HepG2 (cell line): ENCODE measurements around the gene ADPRHL1. TPM values are rescaled to one million over a fixed set of nuclear protein-coding genes. Genes with fewer than 3 reads are reported as not detected.

Experiments used
- ATAC-seq: fragments of 200-7000 bp; cut with Tn5 transposase; 3 replicates; pipeline ENCODE4 v1.9.1; 2020; ENCODE audit warnings: mild to moderate bottlenecking, moderate library complexity
- BruUV-seq: library from RNA; stranded (reverse); fragments of 400-500 nt; replicated peaks from 2 replicates; lab custom pipeline; 2021; lab: Mats Ljungman, UMichigan
- CTCF ChIA-PET: fragments of 300-600 bp; formaldehyde crosslinking; extraction: SDS; loops from one replicate; lab custom pipeline; 2021; ENCODE audit warnings: low total read pairs, inconsistent platforms, low intra/inter-chr PET ratio; lab: Yijun Ruan, JAX
- POLR2A ChIA-PET: fragments of 350-600 bp; sonication (Branson Sonifier 250); formaldehyde crosslinking; loops from one replicate; lab custom pipeline; 2020; ENCODE audit warnings: antibody characterized with exemption, inconsistent platforms; lab: Yijun Ruan, JAX
- DNase-seq: peaks from one replicate; pipeline ENCODE4 v3.0.0-alpha.2; 2015; ENCODE audit warnings: low spot score
- FAIRE-seq: peaks from 3 replicates; lab custom pipeline; 2011; peaks lifted over from hg19 to GRCh38; lab: Jason Lieb, UNC
- H2AFZ ChIP-seq: one replicate; pipeline ENCODE4 v1.6.1; 2011; ENCODE audit warnings: low read length, inconsistent platforms
- H3K27ac ChIP-seq: fragments of 300-600 bp; 3 replicates; pipeline ENCODE4 v1.8.0; 2011; ENCODE audit warnings: mixed run types, mild to moderate bottlenecking, mixed read lengths, low read length, inconsistent platforms; ENCODE audit not compliant: insufficient read depth; ENCODE audit errors: extremely low read length
- H3K27me3 ChIP-seq, 2 experiments: fragments of 200-600 bp in 1 of 2; 2 replicates in 1 of 2; 3 replicates in 1 of 2; pipeline versions ENCODE4 v1.6.0 to v1.8.0; 2011; ENCODE audit warnings: low read length in 2 of 2, mild to moderate bottlenecking in 2 of 2, moderate library complexity in 2 of 2, inconsistent platforms in 1 of 2; ENCODE audit not compliant: insufficient read depth in 2 of 2, control insufficient read depth in 1 of 2
- H3K36me3 ChIP-seq, 2 experiments: fragments of 200-600 bp in 1 of 2; replicated peaks in 1 of 2; 2 replicates in 1 of 2; 3 replicates in 1 of 2; pipeline versions ENCODE4 v1.5.1 to v1.8.0; 2011; ENCODE audit warnings: low read length in 2 of 2, inconsistent platforms in 1 of 2; ENCODE audit not compliant: insufficient read depth in 2 of 2, control insufficient read depth in 1 of 2
- H3K4me1 ChIP-seq: 2 replicates; pipeline ENCODE4 v1.5.1; 2012; ENCODE audit warnings: low read length, inconsistent platforms; ENCODE audit not compliant: insufficient read depth
- H3K4me2 ChIP-seq: 2 replicates; pipeline ENCODE4 v1.6.0; 2011; ENCODE audit warnings: low read depth, low read length, inconsistent platforms
- H3K4me3 ChIP-seq, 3 experiments: fragments of 200-600 bp in 1 of 3; sonication (generic), shearing (Covaris generic) in 1 of 3; replicated peaks in 1 of 3; 2 replicates each; pipeline ENCODE4 v1.5.1; 2011 to 2016; ENCODE audit warnings: low read length in 3 of 3, inconsistent platforms in 2 of 3, low read depth in 2 of 3, mild to moderate bottlenecking in 2 of 3, control low read depth in 1 of 3, mixed read lengths in 1 of 3; ENCODE audit not compliant: insufficient read depth in 1 of 3
- H3K79me2 ChIP-seq: one replicate; pipeline ENCODE4 v1.6.1; 2011; ENCODE audit warnings: low read length, inconsistent platforms; ENCODE audit not compliant: insufficient read depth
- H3K9ac ChIP-seq: 2 replicates; pipeline ENCODE4 v1.6.0; 2011; ENCODE audit warnings: mild to moderate bottlenecking, low read depth, low read length, inconsistent platforms; ENCODE audit not compliant: insufficient read depth
- H3K9me3 ChIP-seq: 2 replicates; pipeline ENCODE4 v1.5.1; 2012; ENCODE audit warnings: mild to moderate bottlenecking, low read length
- H4K20me1 ChIP-seq: 2 replicates; pipeline ENCODE4 v1.6.0; 2011; ENCODE audit warnings: inconsistent platforms, mild to moderate bottlenecking, low read length, moderate library complexity; ENCODE audit not compliant: insufficient read depth
- ASH2L ChIP-seq: fragments of 300-600, 200-600 bp; sonication (generic); IDR thresholded peaks from 2 replicates; pipeline ENCODE4 v1.7.0; 2017; ENCODE audit warnings: low read depth, mild to moderate bottlenecking, moderate library complexity, mixed read lengths, low read length; ENCODE audit not compliant: insufficient read length
- BATF2 ChIP-seq: sonication (generic); formaldehyde crosslinking; IDR thresholded peaks from 2 replicates; pipeline ENCODE4 v1.8.0; 2022; ENCODE audit warnings: mild to moderate bottlenecking, missing genetic modification reagents, moderate library complexity
- E2F5 ChIP-seq: sonication (generic); formaldehyde crosslinking; conservative IDR thresholded peaks from 2 replicates; pipeline ENCODE4 v1.4.0; 2020; ENCODE audit warnings: missing genetic modification reagents
- GTF3A ChIP-seq: sonication (generic); formaldehyde crosslinking; conservative IDR thresholded peaks from 2 replicates; pipeline ENCODE4 v1.4.0; 2020; ENCODE audit warnings: mild to moderate bottlenecking, missing genetic modification reagents
- MXI1 ChIP-seq: IDR thresholded peaks from 3 replicates; pipeline ENCODE4 v1.6.1; 2012; ENCODE audit warnings: low read depth, low read length, inconsistent platforms, borderline replicate concordance
- SMARCC2 ChIP-seq: fragments of 450-650 bp; IDR thresholded peaks from 2 replicates; pipeline ENCODE4 v1.6.1; 2017; ENCODE audit warnings: antibody characterized with exemption, mild to moderate bottlenecking
- ZNF646 ChIP-seq: sonication (generic); formaldehyde crosslinking; IDR thresholded peaks from 2 replicates; pipeline ENCODE4 v1.9.0; 2021; ENCODE audit warnings: mild to moderate bottlenecking, missing genetic modification reagents
- WGBS: methylation state at CpG from one replicate; pipeline ENCODE4 v1.1.6; 2017; ENCODE audit warnings: low lambda C conversion rate; 5-methylcytosine and 5-hydroxymethylcytosine counted together
- in situ Hi-C: cut with HindIII; loops from 2 replicates; pipeline ENCODE4 v1.10.0; 2017; ENCODE audit warnings: low pct_unique_long_range_greater_than_20kb; ENCODE audit not compliant: extremely low pct_ligation_motif_present
- intact Hi-C: fragments of 100-400 bp; cut with micrococcal nuclease; formaldehyde crosslinking; loops from one replicate; pipeline ENCODE4 v1.10.0; 2022; ENCODE audit not compliant: unreplicated experiment
- polyA plus RNA-seq, 8 experiments: library from polyadenylated mRNA; depleted of rRNA in 3 of 8; stranded (reverse) in 7 of 8; unstranded in 1 of 8; fragments of >200 nt; fragmentation: Illumina TruSeq in 4 of 8; extraction: Trizol in 4 of 8; gene quantifications; 2 replicates each; pipeline versions ENCODE4 v1.2.1 to v1.2.3, GENCODE V29; 2011 to 2016; ENCODE audit warnings: low read depth in 4 of 8, missing spikeins in 1 of 8, mixed read lengths in 1 of 8; ENCODE audit not compliant: insufficient read depth in 1 of 8
- total RNA-seq, 5 experiments: library from RNA; depleted of rRNA; stranded (reverse); fragments of >200 nt; fragmentation: Illumina TruSeq; extraction: Trizol; gene quantifications; 2 replicates each; pipeline ENCODE4 v1.2.3, GENCODE V29; 2016; ENCODE audit warnings: low read depth in 1 of 5
- TF ChIP-seq, protein P1 (sequence below), 2 experiments: sonication (generic) in 1 of 2; formaldehyde crosslinking in 1 of 2; IDR thresholded peaks; 2 replicates each; pipeline versions ENCODE4 v1.4.0 to v1.6.1; 2016 to 2020; ENCODE audit warnings: borderline replicate concordance in 1 of 2, low read depth in 1 of 2, mild to moderate bottlenecking in 1 of 2, missing genetic modification reagents in 1 of 2
- TF ChIP-seq, protein P2 (sequence below): sonication (generic); formaldehyde crosslinking; IDR thresholded peaks from 2 replicates; pipeline ENCODE4 v1.8.0; 2022; ENCODE audit warnings: mild to moderate bottlenecking, missing genetic modification reagents

Gene ADPRHL1
- total and polyA plus RNA-seq, 2 of the 13 experiments (the other 11 are each of a cell fraction or from before 2014, with no cell fraction given), result 0.34 to 0.40 TPM

DNA sequence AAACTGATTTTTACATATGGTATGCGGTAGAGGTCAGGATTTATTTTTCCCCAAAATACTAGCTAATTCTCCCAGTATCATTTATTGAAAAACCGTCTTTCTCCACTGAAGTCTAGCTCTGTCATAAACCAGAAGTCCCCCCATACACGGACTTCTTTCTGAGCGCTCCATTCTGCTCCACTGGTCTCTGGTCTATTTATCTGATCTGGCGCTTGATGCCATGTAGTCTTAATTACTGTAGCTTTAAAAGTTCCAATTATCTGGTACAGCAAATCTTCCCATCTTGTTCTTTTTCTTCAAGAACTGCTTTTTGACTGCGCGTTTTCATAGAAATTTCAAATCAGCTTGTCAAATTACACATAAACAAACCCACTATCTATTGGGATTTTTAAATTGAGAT is 23.5 kb upstream of the ADPRHL1 start:
- intact Hi-C loops (no loop called here), in situ Hi-C loops (no loop called here)
- H3K9me3 ChIP-seq, result no peaks in the 10 kb centered on the region
- no peaks in the 10 kb centered on the region for H3K4me1 ChIP-seq
- H3K36me3 ChIP-seq, result peaks cover 13 to 62% of the 10 kb centered on the region in 2 experiments; a peak in 4 of 5 replicates
- no peak overlapping the region for H3K9ac ChIP-seq
- FAIRE-seq, result no peak
- ATAC-seq, result no peak
- H3K79me2 ChIP-seq, result no peaks in the 10 kb centered on the region
- BruUV-seq, result no TSS peak
- ChIA-PET POLR2A (no interaction called here), CTCF (no interaction called here)
- WGBS, result 98% methylated on average over 7 of the region's 7 CpGs
- no peak overlapping the region for H3K4me3 ChIP-seq
- no peak for DNase-seq
- H2AFZ ChIP-seq, result no peak overlapping the region
- no peaks in the 10 kb centered on the region for H3K27me3 ChIP-seq
- H3K27ac ChIP-seq, result no peak overlapping the region
- no peak for TF ChIP-seq SMARCC2
- TF ChIP-seq ASH2L, result no peak
- no peak for TF ChIP-seq GTF3A (CRISPR knock-in tag)
- TF ChIP-seq ZNF646 (CRISPR knock-in tag), result no peak
- TF ChIP-seq, protein P1, sequence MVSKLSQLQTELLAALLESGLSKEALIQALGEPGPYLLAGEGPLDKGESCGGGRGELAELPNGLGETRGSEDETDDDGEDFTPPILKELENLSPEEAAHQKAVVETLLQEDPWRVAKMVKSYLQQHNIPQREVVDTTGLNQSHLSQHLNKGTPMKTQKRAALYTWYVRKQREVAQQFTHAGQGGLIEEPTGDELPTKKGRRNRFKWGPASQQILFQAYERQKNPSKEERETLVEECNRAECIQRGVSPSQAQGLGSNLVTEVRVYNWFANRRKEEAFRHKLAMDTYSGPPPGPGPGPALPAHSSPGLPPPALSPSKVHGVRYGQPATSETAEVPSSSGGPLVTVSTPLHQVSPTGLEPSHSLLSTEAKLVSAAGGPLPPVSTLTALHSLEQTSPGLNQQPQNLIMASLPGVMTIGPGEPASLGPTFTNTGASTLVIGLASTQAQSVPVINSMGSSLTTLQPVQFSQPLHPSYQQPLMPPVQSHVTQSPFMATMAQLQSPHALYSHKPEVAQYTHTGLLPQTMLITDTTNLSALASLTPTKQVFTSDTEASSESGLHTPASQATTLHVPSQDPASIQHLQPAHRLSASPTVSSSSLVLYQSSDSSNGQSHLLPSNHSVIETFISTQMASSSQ (IDR thresholded peaks at IDR 0.05; ENCODE audit: low read depth), result no peak
- TF ChIP-seq, protein P1 (CRISPR knock-in tag; IDR thresholded peaks at IDR 0.05; ENCODE audit: borderline replicate concordance), result no peak
- TF ChIP-seq, protein P2, sequence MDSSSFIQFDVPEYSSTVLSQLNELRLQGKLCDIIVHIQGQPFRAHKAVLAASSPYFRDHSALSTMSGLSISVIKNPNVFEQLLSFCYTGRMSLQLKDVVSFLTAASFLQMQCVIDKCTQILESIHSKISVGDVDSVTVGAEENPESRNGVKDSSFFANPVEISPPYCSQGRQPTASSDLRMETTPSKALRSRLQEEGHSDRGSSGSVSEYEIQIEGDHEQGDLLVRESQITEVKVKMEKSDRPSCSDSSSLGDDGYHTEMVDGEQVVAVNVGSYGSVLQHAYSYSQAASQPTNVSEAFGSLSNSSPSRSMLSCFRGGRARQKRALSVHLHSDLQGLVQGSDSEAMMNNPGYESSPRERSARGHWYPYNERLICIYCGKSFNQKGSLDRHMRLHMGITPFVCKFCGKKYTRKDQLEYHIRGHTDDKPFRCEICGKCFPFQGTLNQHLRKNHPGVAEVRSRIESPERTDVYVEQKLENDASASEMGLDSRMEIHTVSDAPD (CRISPR knock-in tag), result no peak
- TF ChIP-seq MXI1, result no peak
- TF ChIP-seq E2F5 (CRISPR knock-in tag), result no peak
- TF ChIP-seq BATF2 (CRISPR knock-in tag), result no peak
- H3K4me2 ChIP-seq, result no peak overlapping the region
- H4K20me1 ChIP-seq, result no peaks in the 10 kb centered on the region
